Fibroblast of lung (primary cell): ENCODE measurements around the gene SELENOH. TPM values are rescaled to one million over a fixed set of nuclear protein-coding genes. Genes with fewer than 3 reads are reported as not detected.

Experiments
- DNase-seq, 2 donors: peaks; one replicate each; pipeline versions ENCODE4 v3.0.0 to v3.0.0-alpha.2; 2010; ENCODE audit warnings: low read depth in 2 of 2
- H2AFZ ChIP-seq: 2 replicates; pipeline ENCODE4 v1.5.1; 2012; ENCODE audit warnings: low read length, control low read depth, inconsistent platforms
- H3K27ac ChIP-seq: 2 replicates; pipeline ENCODE4 v1.5.1; 2011; ENCODE audit warnings: low read length, control low read depth; ENCODE audit not compliant: insufficient read depth
- H3K27me3 ChIP-seq: 2 replicates; pipeline ENCODE4 v1.5.1; 2011; ENCODE audit warnings: mild to moderate bottlenecking, low read length; ENCODE audit not compliant: control insufficient read depth, insufficient read depth
- H3K36me3 ChIP-seq: 2 replicates; pipeline ENCODE4 v1.5.1; 2011; ENCODE audit warnings: low read length; ENCODE audit not compliant: control insufficient read depth, insufficient read depth
- H3K4me1 ChIP-seq: 2 replicates; pipeline ENCODE4 v1.5.1; 2011; ENCODE audit warnings: low read length; ENCODE audit not compliant: control insufficient read depth, insufficient read depth; ENCODE audit errors: extremely low read depth
- H3K4me2 ChIP-seq: 2 replicates; pipeline ENCODE4 v1.5.1; 2011; ENCODE audit warnings: low read length, control low read depth; ENCODE audit not compliant: insufficient read depth; ENCODE audit errors: extremely low read depth
- H3K4me3 ChIP-seq, 4 experiments: fragments of 200-600 bp in 1 of 4; sonication (generic) in 1 of 4; replicated peaks in 1 of 4; 2 replicates each; pipeline ENCODE4 v1.5.1; 2011 to 2016; ENCODE audit warnings: low read length in 4 of 4, low read depth in 3 of 4, mild to moderate bottlenecking in 3 of 4, control low read depth in 2 of 4, inconsistent platforms in 1 of 4, mixed read lengths in 1 of 4; ENCODE audit not compliant: insufficient read depth in 1 of 4; ENCODE audit errors: control extremely low read depth in 1 of 4
- H3K79me2 ChIP-seq: 2 replicates; pipeline ENCODE4 v1.5.1; 2012; ENCODE audit warnings: mild to moderate bottlenecking, low read length, inconsistent platforms; ENCODE audit not compliant: control insufficient read depth, insufficient read depth
- H3K9ac ChIP-seq: 2 replicates; pipeline ENCODE4 v1.5.1; 2011; ENCODE audit warnings: mild to moderate bottlenecking, low read length, control low read depth; ENCODE audit not compliant: insufficient read depth
- H3K9me3 ChIP-seq: 2 replicates; pipeline ENCODE4 v1.5.1; 2012; ENCODE audit warnings: low read depth, low read length; ENCODE audit not compliant: control insufficient read depth, insufficient read depth
- H4K20me1 ChIP-seq: 2 replicates; pipeline ENCODE4 v1.5.1; 2011; ENCODE audit warnings: low read length; ENCODE audit not compliant: control insufficient read depth, insufficient read depth; ENCODE audit errors: extremely low read depth
- EZH2 ChIP-seq: IDR thresholded peaks from 2 replicates; pipeline ENCODE4 v1.5.1; 2012; ENCODE audit warnings: low read length, control low read depth, mild to moderate bottlenecking; ENCODE audit errors: missing control alignments
- polyA plus RNA-seq, 2 donors: library from polyadenylated mRNA; depleted of rRNA in 1 of 2; stranded (reverse) in 1 of 2; unstranded in 1 of 2; fragments of >200 nt; gene quantifications; 2 replicates each; pipeline ENCODE4 v1.2.1, GENCODE V29; 2011 to 2012; ENCODE audit warnings: missing spikeins in 1 of 2
- total RNA-seq: library from RNA; depleted of rRNA; stranded (reverse); fragments of >200 nt; gene quantifications from 2 replicates; pipeline ENCODE4 v1.2.1, GENCODE V29; 2014
- TF ChIP-seq, protein P1 (sequence below), 2 donors: IDR thresholded peaks in 1 of 2; conservative IDR thresholded peaks in 1 of 2; 1 replicate in 1 of 2; 2 replicates in 1 of 2; pipeline ENCODE4 v1.5.1; 2011 to 2012; ENCODE audit warnings: low read length in 2 of 2, control low read depth in 1 of 2, inconsistent platforms in 1 of 2, low read depth in 1 of 2, mild to moderate bottlenecking in 1 of 2

SELENOH gene
- total and polyA plus RNA-seq, 2 donors (not counting 1 experiment from before 2014, with no cell fraction given), result 73.3 to 99.1 TPM

GRCh38 chr11:57764972-57765371, 23.7 kb downstream of the SELENOH start:
- no peak for TF ChIP-seq EZH2
- TF ChIP-seq, protein P1, sequence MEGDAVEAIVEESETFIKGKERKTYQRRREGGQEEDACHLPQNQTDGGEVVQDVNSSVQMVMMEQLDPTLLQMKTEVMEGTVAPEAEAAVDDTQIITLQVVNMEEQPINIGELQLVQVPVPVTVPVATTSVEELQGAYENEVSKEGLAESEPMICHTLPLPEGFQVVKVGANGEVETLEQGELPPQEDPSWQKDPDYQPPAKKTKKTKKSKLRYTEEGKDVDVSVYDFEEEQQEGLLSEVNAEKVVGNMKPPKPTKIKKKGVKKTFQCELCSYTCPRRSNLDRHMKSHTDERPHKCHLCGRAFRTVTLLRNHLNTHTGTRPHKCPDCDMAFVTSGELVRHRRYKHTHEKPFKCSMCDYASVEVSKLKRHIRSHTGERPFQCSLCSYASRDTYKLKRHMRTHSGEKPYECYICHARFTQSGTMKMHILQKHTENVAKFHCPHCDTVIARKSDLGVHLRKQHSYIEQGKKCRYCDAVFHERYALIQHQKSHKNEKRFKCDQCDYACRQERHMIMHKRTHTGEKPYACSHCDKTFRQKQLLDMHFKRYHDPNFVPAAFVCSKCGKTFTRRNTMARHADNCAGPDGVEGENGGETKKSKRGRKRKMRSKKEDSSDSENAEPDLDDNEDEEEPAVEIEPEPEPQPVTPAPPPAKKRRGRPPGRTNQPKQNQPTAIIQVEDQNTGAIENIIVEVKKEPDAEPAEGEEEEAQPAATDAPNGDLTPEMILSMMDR (conservative IDR thresholded peaks at IDR 0.05 in 1 of 2, IDR thresholded peaks at IDR 0.05 in 1 of 2; ENCODE audit: low read depth in 1 of 2, low read length in 2 of 2), result no peak

DNA sequence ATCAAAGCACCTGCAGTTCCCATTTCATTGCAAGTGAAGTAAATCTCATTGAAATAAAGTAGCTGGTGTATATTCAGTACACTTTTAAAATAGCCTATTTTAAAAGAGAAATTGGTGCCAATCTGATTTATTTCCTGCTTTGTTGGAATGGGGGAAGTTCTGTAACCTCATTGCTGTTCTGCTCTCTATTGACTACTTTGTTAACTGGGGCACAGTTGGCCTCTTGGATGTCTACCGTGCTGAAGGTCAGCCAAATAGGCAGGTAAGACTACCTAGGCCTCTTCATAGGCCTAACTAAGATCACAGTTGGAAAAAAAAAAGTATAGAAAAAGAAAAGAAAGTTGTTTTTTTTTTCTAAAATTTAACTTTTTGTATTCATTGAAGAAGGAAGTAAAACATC, 29.5 kb downstream of the SELENOH start:
- Histone ChIP-seq H3K79me2 (peaks cover 93% of the 10 kb centered on the region), H3K27ac (no peak overlapping the region), H3K4me1 (peaks cover 3% of the 10 kb centered on the region), H3K27me3 (no peaks in the 10 kb centered on the region), H3K36me3 (no peaks in the 10 kb centered on the region), H4K20me1 (no peaks in the 10 kb centered on the region), H3K4me2 (no peak overlapping the region), H3K9ac (no peak overlapping the region), H3K4me3 (no peak overlapping the region), H3K9me3 (no peaks in the 10 kb centered on the region), H2AFZ (no peak overlapping the region)
- DNase-seq, result no peak
- TF ChIP-seq, protein P1 (conservative IDR thresholded peaks at IDR 0.05 in 1 of 2, IDR thresholded peaks at IDR 0.05 in 1 of 2; ENCODE audit: low read depth in 1 of 2, low read length in 2 of 2), result no peak
- no peak for TF ChIP-seq EZH2

More at GRCh38 chr11:57764972-57765371, 23.7 kb downstream of the SELENOH start:
- peaks cover 4% of the 10 kb centered on the region for H3K4me1 ChIP-seq
- peak overlapping the region; percentile 40 to 99 (median 79) for H3K4me3 ChIP-seq
- no peak overlapping the region for H3K27ac ChIP-seq
- H4K20me1 ChIP-seq, result peaks cover 5% of the 10 kb centered on the region
- no peaks in the 10 kb centered on the region for H3K9me3 ChIP-seq
- no peak overlapping the region for H3K9ac ChIP-seq
- peaks cover 79% of the 10 kb centered on the region for H3K79me2 ChIP-seq
- no peaks in the 10 kb centered on the region for H3K27me3 ChIP-seq
- no peak for DNase-seq
- peak overlapping the region; percentile 59 for H3K4me2 ChIP-seq
- H3K36me3 ChIP-seq, result no peaks in the 10 kb centered on the region
- H2AFZ ChIP-seq, result no peak overlapping the region

DNA sequence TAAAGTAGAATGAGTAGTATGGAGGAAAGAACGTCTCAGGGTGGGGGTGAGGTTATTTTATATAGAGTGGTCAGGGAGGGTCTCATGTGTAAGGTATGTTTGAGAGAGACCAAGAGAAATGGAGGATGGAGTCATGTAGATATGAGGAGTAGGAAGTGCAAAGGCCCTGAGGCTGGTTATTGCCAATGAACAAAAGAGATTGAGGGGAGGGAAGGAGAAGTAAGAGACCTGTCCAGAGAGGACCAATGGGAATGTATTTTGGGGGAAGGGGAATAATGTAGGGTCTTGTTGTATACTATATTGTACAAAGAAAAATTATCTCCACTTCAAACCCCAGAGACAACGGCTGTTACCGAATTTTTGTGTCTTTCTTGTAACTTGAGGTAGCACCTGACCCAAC, 30.1 kb downstream of the SELENOH start:
- Histone ChIP-seq H3K27me3 (no peaks in the 10 kb centered on the region), H3K4me1 (peaks cover 8% of the 10 kb centered on the region), H3K9me3 (no peaks in the 10 kb centered on the region), H3K9ac (no peak overlapping the region), H3K4me2 (no peak overlapping the region), H2AFZ (no peak overlapping the region), H3K27ac (no peak overlapping the region), H4K20me1 (no peaks in the 10 kb centered on the region), H3K79me2 (peaks cover 93% of the 10 kb centered on the region), H3K36me3 (no peaks in the 10 kb centered on the region), H3K4me3 (no peak overlapping the region)
- TF ChIP-seq, protein P1 (conservative IDR thresholded peaks at IDR 0.05 in 1 of 2, IDR thresholded peaks at IDR 0.05 in 1 of 2; ENCODE audit: low read depth in 1 of 2, low read length in 2 of 2), result no peak
- no peak for TF ChIP-seq EZH2
- no peak for DNase-seq
